ENCODE data around the gene NPEPL1.
"Not testable (repeated sequence)": the region's sequence is repeated elsewhere in the genome, so short reads cannot be mapped to it uniquely, and the experiment has no call there.

The NPEPL1 gene

GRCh38 chr20:58692579-58693225 is at the start of gene NPEPL1:
Gene NPEPL1, plus strand, starts transcription at chr20:58692800. Its CDS starts 101 bp downstream, at chr20:58692901.
- DNase-seq (ENCODE audit: low spot score) = peak; percentile 81

GRCh38 chr20:58642896-58643295 is 49.7 kb upstream of the NPEPL1 start:
- not testable (repeated sequence) for DNase-seq (ENCODE audit: low spot score)

- DNase-seq (ENCODE audit: low spot score) = peak; percentile 67
Observed at GRCh38 chr20:58645412-58645968, 47.1 kb upstream of the NPEPL1 start.

- DNase-seq (ENCODE audit: low spot score) = no peak
Observed at GRCh38 chr20:58646257-58646656, 46.3 kb upstream of the NPEPL1 start.

- DNase-seq (ENCODE audit: low spot score) = no peak
Observed at GRCh38 chr20:58646703-58647102, 45.9 kb upstream of the NPEPL1 start.

- no peak for DNase-seq (ENCODE audit: low spot score)
Observed at GRCh38 chr20:58647162-58647795, 45.3 kb upstream of the NPEPL1 start.

- DNase-seq (ENCODE audit: low spot score) = no peak
Observed at GRCh38 chr20:58647796-58648501, 44.7 kb upstream of the NPEPL1 start.

- DNase-seq (ENCODE audit: low spot score) = not testable (repeated sequence)
Observed at GRCh38 chr20:58648502-58648825, 44.1 kb upstream of the NPEPL1 start.

- DNase-seq (ENCODE audit: low spot score) = no peak
Observed at GRCh38 chr20:58649288-58650180, 43.1 kb upstream of the NPEPL1 start.

GRCh38 chr20:58650181-58650775 is 42.3 kb upstream of the NPEPL1 start:
- DNase-seq (ENCODE audit: low spot score) = no peak

- DNase-seq (ENCODE audit: low spot score) = peak; percentile 98
Observed at GRCh38 chr20:58650776-58651558, 41.6 kb upstream of the NPEPL1 start, which contains the start of gene STX16. Gene STX16, plus strand, starts transcription at chr20:58651283. Its CDS starts 724 bp downstream, at chr20:58652007.

GRCh38 chr20:58651559-58651945 is 41.0 kb upstream of the NPEPL1 start:
- no peak for DNase-seq (ENCODE audit: low spot score)

GRCh38 chr20:58651946-58652605 is 40.5 kb upstream of the NPEPL1 start:
- peak; percentile 83 for DNase-seq (ENCODE audit: low spot score)

- no peak for DNase-seq (ENCODE audit: low spot score)
Observed at GRCh38 chr20:58652606-58653294, 39.9 kb upstream of the NPEPL1 start.

- no peak for DNase-seq (ENCODE audit: low spot score)
Observed at GRCh38 chr20:58654337-58654736, 38.3 kb upstream of the NPEPL1 start.

- no peak for DNase-seq (ENCODE audit: low spot score)
Observed at GRCh38 chr20:58655328-58656107, 37.1 kb upstream of the NPEPL1 start.

GRCh38 chr20:58656831-58657230 is 35.8 kb upstream of the NPEPL1 start:
- no peak for DNase-seq (ENCODE audit: low spot score)

- DNase-seq (ENCODE audit: low spot score) = no peak
Observed at GRCh38 chr20:58657262-58657661, 35.3 kb upstream of the NPEPL1 start.

- DNase-seq (ENCODE audit: low spot score) = no peak
Observed at GRCh38 chr20:58657986-58658385, 34.6 kb upstream of the NPEPL1 start.

All from SW480 (cell line).